GM12878 (cell line): ENCODE data around the gene KRAS. TPM values are rescaled to one million over a fixed set of nuclear protein-coding genes. Genes with fewer than 3 reads are reported as not detected.

Experiments used
- ATAC-seq: fragments of 200-7000 bp; cut with Tn5 transposase; 3 replicates; pipeline ENCODE4 v1.9.1; 2020; ENCODE audit warnings: mild to moderate bottlenecking, moderate library complexity
- BruUV-seq: library from RNA; stranded (reverse); fragments of 400-500 nt; replicated peaks from 2 replicates; lab custom pipeline; 2021; lab: Mats Ljungman, UMichigan
- CTCF ChIA-PET: fragments of 300-600 bp; sonication (Branson Sonifier 250); formaldehyde crosslinking; extraction: SDS; loops from one replicate; lab custom pipeline; 2021; ENCODE audit warnings: inconsistent platforms; lab: Yijun Ruan, JAX
- POLR2A ChIA-PET: fragments of 350-600 bp; formaldehyde crosslinking; extraction: SDS; loops from one replicate; lab custom pipeline; 2021; ENCODE audit warnings: inconsistent platforms; lab: Charles Lee
- RAD21 ChIA-PET: fragments of 300-600 bp; sonication (Branson Sonifier 250); formaldehyde crosslinking; loops from one replicate; lab custom pipeline; 2023; ENCODE audit warnings: antibody characterized with exemption; ENCODE audit not compliant: unreplicated experiment; lab: Charles Lee
- SMC1A ChIA-PET: fragments of 300-600 bp; sonication (Branson Sonifier 250); formaldehyde crosslinking; loops from one replicate; lab custom pipeline; 2023; ENCODE audit not compliant: unreplicated experiment, uncharacterized antibody; lab: Charles Lee
- DNase-seq: peaks from one replicate; pipeline ENCODE4 v3.0.0-alpha.2; 2011; ENCODE audit warnings: low read depth, low spot score
- FAIRE-seq: peaks from 3 replicates; lab custom pipeline; 2011; peaks lifted over from hg19 to GRCh38; lab: Jason Lieb, UNC
- H2AFZ ChIP-seq: 2 replicates; pipeline ENCODE4 v1.6.0; 2011; ENCODE audit warnings: low read depth, low read length, control low read depth; ENCODE audit not compliant: control insufficient read depth
- H3K27ac ChIP-seq: 2 replicates; pipeline ENCODE4 v1.5.1; 2011; ENCODE audit warnings: control low read depth; ENCODE audit not compliant: control insufficient read depth, insufficient read depth
- H3K27me3 ChIP-seq, 2 experiments: replicated peaks in 1 of 2; 2 replicates each; pipeline versions ENCODE4 v1.6.0 to v1.6.1; 2011; ENCODE audit warnings: low read length in 1 of 2; ENCODE audit not compliant: control insufficient read depth in 2 of 2, insufficient read depth in 2 of 2
- H3K36me3 ChIP-seq, 2 experiments: 2 replicates each; pipeline ENCODE4 v1.5.1; 2011; ENCODE audit warnings: low read length in 1 of 2; ENCODE audit not compliant: control insufficient read depth in 2 of 2, insufficient read depth in 2 of 2
- H3K4me1 ChIP-seq: 2 replicates; pipeline ENCODE4 v1.6.1; 2011; ENCODE audit warnings: mild to moderate bottlenecking, low read length, moderate library complexity, mixed read lengths; ENCODE audit not compliant: control insufficient read depth, insufficient read depth
- H3K4me2 ChIP-seq: 2 replicates; pipeline ENCODE4 v1.6.0; 2011; ENCODE audit warnings: control low read depth; ENCODE audit not compliant: control insufficient read depth, insufficient read depth
- H3K4me3 ChIP-seq: fragments of 200-600 bp; sonication (generic); 2 replicates; pipeline ENCODE4 v1.5.1; 2016
- H3K79me2 ChIP-seq: 2 replicates; pipeline ENCODE4 v1.6.0; 2011; ENCODE audit warnings: low read length; ENCODE audit not compliant: control insufficient read depth, insufficient read depth
- H3K9ac ChIP-seq: 2 replicates; pipeline ENCODE4 v1.8.0; 2011; ENCODE audit warnings: low read length, control low read depth, mixed read lengths; ENCODE audit not compliant: control insufficient read depth, insufficient read depth
- H3K9me3 ChIP-seq: replicated peaks from 3 replicates; pipeline ENCODE4 v1.5.1; 2011; ENCODE audit warnings: mild to moderate bottlenecking, low read length; ENCODE audit not compliant: control insufficient read depth, insufficient read depth
- H4K20me1 ChIP-seq: 2 replicates; pipeline ENCODE4 v1.6.0; 2011; ENCODE audit not compliant: control insufficient read depth, insufficient read depth
- CHD2 ChIP-seq: IDR thresholded peaks from 2 replicates; pipeline ENCODE4 v1.6.1; 2011; ENCODE audit warnings: low read depth, low read length, improper control_type of control experiment, borderline replicate concordance
- CREB1 ChIP-seq: IDR thresholded peaks from 2 replicates; pipeline ENCODE4 v1.6.1; 2012; ENCODE audit warnings: low read depth, mild to moderate bottlenecking, inconsistent platforms
- ETV6 ChIP-seq, 2 experiments: fragments of 450-650 bp in 1 of 2; IDR thresholded peaks in 1 of 2; conservative IDR thresholded peaks in 1 of 2; 2 replicates each; pipeline ENCODE4 v1.6.1; 2014; ENCODE audit warnings: antibody characterized with exemption in 1 of 2, borderline replicate concordance in 1 of 2, low read depth in 1 of 2, mild to moderate bottlenecking in 1 of 2, moderate library complexity in 1 of 2
- GATAD2B ChIP-seq: fragments of 450-650 bp; conservative IDR thresholded peaks from 2 replicates; pipeline ENCODE4 v1.6.1; 2017; ENCODE audit warnings: low read depth, mild to moderate bottlenecking, moderate library complexity
- IKZF2 ChIP-seq, 2 experiments: fragments of 450-650 bp; IDR thresholded peaks; 2 replicates each; pipeline ENCODE4 v1.6.1; 2017; ENCODE audit warnings: mild to moderate bottlenecking in 2 of 2, moderate library complexity in 2 of 2
- LARP7 ChIP-seq: fragments of 450-650 bp; IDR thresholded peaks from 2 replicates; pipeline ENCODE4 v1.6.1; 2017; ENCODE audit warnings: mild to moderate bottlenecking
- MTA2 ChIP-seq: fragments of 450-650 bp; IDR thresholded peaks from 2 replicates; pipeline ENCODE4 v1.6.1; 2016; ENCODE audit warnings: low read depth, mild to moderate bottlenecking, moderate library complexity
- PML ChIP-seq: IDR thresholded peaks from 2 replicates; pipeline ENCODE4 v1.6.1; 2012; ENCODE audit warnings: low read length, inconsistent platforms
- RCOR1 ChIP-seq: conservative IDR thresholded peaks from 2 replicates; pipeline ENCODE4 v1.6.1; 2012; ENCODE audit warnings: low read depth, low read length, improper control_type of control experiment
- RELA ChIP-seq: fragments of 450-650 bp; IDR thresholded peaks from 2 replicates; pipeline ENCODE4 v1.8.0; 2014; ENCODE audit warnings: borderline replicate concordance; ENCODE audit not compliant: partially characterized antibody
- SIX5 ChIP-seq: IDR thresholded peaks from 2 replicates; pipeline ENCODE4 v1.6.1; 2011; ENCODE audit warnings: mild to moderate bottlenecking, low read depth, low read length, moderate library complexity; ENCODE audit not compliant: severe bottlenecking
- SMAD1 ChIP-seq: fragments of 450-650 bp; IDR thresholded peaks from 2 replicates; pipeline ENCODE4 v1.6.1; 2018; ENCODE audit warnings: mild to moderate bottlenecking, low read depth; ENCODE audit not compliant: partially characterized antibody
- SUZ12 ChIP-seq: fragments of 200-600 bp; sonication (generic); IDR thresholded peaks from one replicate; pipeline ENCODE4 v1.6.1; 2018; ENCODE audit warnings: antibody characterized with exemption, mild to moderate bottlenecking; ENCODE audit not compliant: unreplicated experiment
- YY1 ChIP-seq: IDR thresholded peaks from 2 replicates; pipeline ENCODE4 v1.6.1; 2011; ENCODE audit warnings: low read depth, mild to moderate bottlenecking, low read length
- WGBS: methylation state at CpG from one replicate; pipeline ENCODE4 v1.1.6; 2016; ENCODE audit warnings: low lambda C conversion rate; ENCODE audit not compliant: insufficient replicate concordance, insufficient coverage; ENCODE audit errors: missing lambda C conversion rate; 5-methylcytosine and 5-hydroxymethylcytosine counted together
- in situ Hi-C: fragments of 300-500 bp; cut with MboI; formaldehyde crosslinking; loops from 9 replicates; pipeline ENCODE4 v1.14.3; 2018; ENCODE audit warnings: mixed read lengths
- intact Hi-C: fragments of 100-400 bp; cut with micrococcal nuclease; formaldehyde crosslinking; loops from one replicate; pipeline ENCODE4 v1.14.2; 2022; ENCODE audit not compliant: unreplicated experiment
- polyA plus RNA-seq, 11 experiments: library from polyadenylated mRNA; depleted of rRNA in 4 of 11; unstranded in 6 of 11; stranded (reverse) in 5 of 11; fragments of >200 nt; fragmentation: Nextera tagmentation in 4 of 11; fragmentation: Illumina TruSeq in 1 of 11; extraction: Ambion mirVana in 4 of 11; extraction: Trizol in 1 of 11; gene quantifications; 1 replicate in 1 of 11; 2 replicates in 10 of 11; pipeline versions ENCODE4 v1.2.1 to v1.2.3, GENCODE V29; 2011 to 2016; ENCODE audit warnings: inconsistent platforms in 2 of 11, missing spikeins in 2 of 11, low read depth in 1 of 11
- total RNA-seq, 4 experiments: library from RNA; depleted of rRNA in 3 of 4; stranded (reverse); fragments of >200 nt in 3 of 4; fragmentation: Illumina TruSeq in 1 of 4; extraction: Trizol in 1 of 4; gene quantifications; 2 replicates each; pipeline versions ENCODE4 v1.2.1 to v1.2.3, GENCODE V29; 2013 to 2021
- TF ChIP-seq, protein P1 (sequence below): IDR thresholded peaks from 2 replicates; pipeline ENCODE4 v1.6.1; 2012; ENCODE audit warnings: low read depth, low read length, improper control_type of control experiment
- TF ChIP-seq, protein P2 (sequence below): IDR thresholded peaks from 2 replicates; pipeline ENCODE4 v1.6.1; 2011; ENCODE audit warnings: borderline replicate concordance, low read depth, mild to moderate bottlenecking, moderate library complexity, mixed read lengths, low read length; ENCODE audit not compliant: insufficient read depth; ENCODE audit errors: extremely low read length

The KRAS gene
- total and polyA plus RNA-seq, 10 of the 15 experiments (the other 5 are each of a cell fraction or from before 2014, with no cell fraction given): 3.1 to 23.8 (median 8.0) TPM

GRCh38 chr12:25184132-25184531 is 66.6 kb downstream of the KRAS start:
- in situ Hi-C loops: no loop called here
- SMC1A ChIA-PET: interaction anchor here (0.7 to 1.8 kb wide), 4 partner anchors 11 to 1041 kb away, joined by 3 to 4 read pairs (median 3); partner anchors contain the start of genes DNAI7 and ETFRF1
- Histone ChIP-seq H3K4me2 (no peak overlapping the region), H3K9ac (no peak overlapping the region), H4K20me1 (no peaks in the 10 kb centered on the region), H3K4me1 (peaks cover 10% of the 10 kb centered on the region), H3K4me3 (no peak overlapping the region), H3K9me3 (no peaks in the 10 kb centered on the region), H3K27me3 (no peaks in the 10 kb centered on the region), H3K79me2 (no peaks in the 10 kb centered on the region), H2AFZ (no peak overlapping the region), H3K36me3 (no peaks in the 10 kb centered on the region), H3K27ac (no peak overlapping the region)
- WGBS: 13% methylated on average over 2 of the region's 2 CpGs
- POLR2A ChIA-PET: interaction anchor here (0.5 kb wide), 1 partner anchor 13 kb away, joined by 3 read pairs; no protein-coding TSS in a partner anchor
- intact Hi-C loops: no loop called here
- TF ChIP-seq SIX5: no peak
- no peak for TF ChIP-seq RELA
- TF ChIP-seq RCOR1: no peak
- no peak for TF ChIP-seq SUZ12
- no peak for TF ChIP-seq CHD2
- TF ChIP-seq CREB1: no peak
- TF ChIP-seq IKZF2 (IDR thresholded peaks at IDR 0.05): no peak
- TF ChIP-seq YY1: no peak
- no peak for TF ChIP-seq GATAD2B
- TF ChIP-seq LARP7: no peak
- no peak for TF ChIP-seq MTA2
- no peak for TF ChIP-seq ETV6 (conservative IDR thresholded peaks at IDR 0.05 in 1 of 2, IDR thresholded peaks at IDR 0.05 in 1 of 2; ENCODE audit: borderline replicate concordance in 1 of 2, low read depth in 1 of 2)
- TF ChIP-seq SMAD1: no peak
- TF ChIP-seq, protein P1, sequence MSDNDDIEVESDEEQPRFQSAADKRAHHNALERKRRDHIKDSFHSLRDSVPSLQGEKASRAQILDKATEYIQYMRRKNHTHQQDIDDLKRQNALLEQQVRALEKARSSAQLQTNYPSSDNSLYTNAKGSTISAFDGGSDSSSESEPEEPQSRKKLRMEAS: no peak
- TF ChIP-seq, protein P2, sequence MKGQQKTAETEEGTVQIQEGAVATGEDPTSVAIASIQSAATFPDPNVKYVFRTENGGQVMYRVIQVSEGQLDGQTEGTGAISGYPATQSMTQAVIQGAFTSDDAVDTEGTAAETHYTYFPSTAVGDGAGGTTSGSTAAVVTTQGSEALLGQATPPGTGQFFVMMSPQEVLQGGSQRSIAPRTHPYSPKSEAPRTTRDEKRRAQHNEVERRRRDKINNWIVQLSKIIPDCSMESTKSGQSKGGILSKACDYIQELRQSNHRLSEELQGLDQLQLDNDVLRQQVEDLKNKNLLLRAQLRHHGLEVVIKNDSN: no peak
- TF ChIP-seq PML: no peak
- CTCF ChIA-PET: interaction anchor here (0.6 to 1.6 kb wide), 3 partner anchors 11 to 330 kb away, joined by 3 to 6 read pairs (median 3); partner anchors contain the start of genes DNAI7 and ETFRF1
- FAIRE-seq: no peak
- RAD21 ChIA-PET: interaction anchor here (1.4 to 1.5 kb wide), 2 partner anchors 181 to 203 kb away, joined by 4 read pairs; no protein-coding TSS in a partner anchor
- no peak for ATAC-seq
- no TSS peak for BruUV-seq
- no peak for DNase-seq
